Skeletal muscle tissue (tissue), 4 donors: ENCODE measurements around the gene SLC23A2. TPM values are rescaled to one million over a fixed set of nuclear protein-coding genes. Genes with fewer than 3 reads are reported as not detected.
"Not testable (repeated sequence)": the region's sequence is repeated elsewhere in the genome, so short reads cannot be mapped to it uniquely, and the experiment has no call there.

Experiments
- H3K27ac ChIP-seq: one replicate; pipeline ENCODE4 v1.7.0; 2013; ENCODE audit warnings: mild to moderate bottlenecking, low read depth, low read length, inconsistent platforms
- H3K27me3 ChIP-seq, 3 donors: one replicate each; pipeline ENCODE4 v1.7.0; 2013; ENCODE audit warnings: low read length in 3 of 3; ENCODE audit not compliant: control insufficient read depth in 3 of 3, insufficient read depth in 3 of 3
- H3K36me3 ChIP-seq, 3 donors: one replicate each; pipeline ENCODE4 v1.7.0; 2013; ENCODE audit warnings: low read length in 3 of 3; ENCODE audit not compliant: control insufficient read depth in 3 of 3, insufficient read depth in 3 of 3
- H3K4me1 ChIP-seq, 3 donors: one replicate each; pipeline ENCODE4 v1.7.0; 2013; ENCODE audit warnings: low read length in 3 of 3, mild to moderate bottlenecking in 3 of 3; ENCODE audit not compliant: control insufficient read depth in 3 of 3, insufficient read depth in 3 of 3
- H3K4me3 ChIP-seq, 3 donors: one replicate each; pipeline ENCODE4 v1.7.0; 2013; ENCODE audit warnings: low read length in 3 of 3
- H3K9ac ChIP-seq, 3 donors: one replicate each; pipeline ENCODE4 v1.7.0; 2013; ENCODE audit warnings: low read length in 3 of 3, mild to moderate bottlenecking in 3 of 3, moderate library complexity in 2 of 3, low read depth in 1 of 3
- H3K9me3 ChIP-seq, 3 donors: one replicate each; pipeline ENCODE4 v1.7.0; 2013; ENCODE audit warnings: low read length in 3 of 3; ENCODE audit not compliant: control insufficient read depth in 3 of 3
- total RNA-seq: library from RNA; depleted of rRNA; stranded (reverse); fragments of >200 nt; gene quantifications from one replicate; pipeline ENCODE4 v1.2.3, GENCODE V29; 2014
- donor health status: Osteomylitis.

The SLC23A2 gene
- total RNA-seq, 1 donor from 2014 or later = 8.4 TPM

- Histone ChIP-seq H3K4me1 (no peaks in the 10 kb centered on the region), H3K36me3 (no peaks in the 10 kb centered on the region), H3K27ac (no peak overlapping the region), H3K9ac (no peak overlapping the region), H3K9me3 (no peaks in the 10 kb centered on the region), H3K27me3 (no peaks in the 10 kb centered on the region), H3K4me3 (no peak overlapping the region)
These were observed 32.3 kb upstream of the SLC23A2 start for GRCh38 chr20:5033566-5033965.

GRCh38 chr20:5031701-5032100 lies 30.4 kb upstream of the SLC23A2 start:
- H3K4me3 ChIP-seq, H3K9me3 ChIP-seq, H3K9ac ChIP-seq: not testable (repeated sequence)

GRCh38 chr20:5031206-5031557 lies 29.9 kb upstream of the SLC23A2 start:
- Histone ChIP-seq H3K9me3 (no peaks in the 10 kb centered on the region), H3K4me1 (no peaks in the 10 kb centered on the region), H3K27me3 (no peaks in the 10 kb centered on the region), H3K9ac (no peak overlapping the region), H3K4me3 (no peak overlapping the region), H3K36me3 (no peaks in the 10 kb centered on the region), H3K27ac (no peak overlapping the region)

More at GRCh38 chr20:5031701-5032100, 30.4 kb upstream of the SLC23A2 start:
- H3K4me1 ChIP-seq, H3K27me3 ChIP-seq, H3K36me3 ChIP-seq, H3K27ac ChIP-seq: not testable (repeated sequence)

GRCh38 chr20:5030348-5031205 lies 29.3 kb upstream of the SLC23A2 start:
- H3K9me3 ChIP-seq = no peaks in the 10 kb centered on the region
- no peaks in the 10 kb centered on the region for H3K36me3 ChIP-seq
- no peak overlapping the region for H3K9ac ChIP-seq
- no peak overlapping the region for H3K4me3 ChIP-seq
- H3K4me1 ChIP-seq = no peaks in the 10 kb centered on the region
- H3K27ac ChIP-seq = no peak overlapping the region
- no peaks in the 10 kb centered on the region for H3K27me3 ChIP-seq

GRCh38 chr20:5028258-5029059 lies 27.1 kb upstream of the SLC23A2 start:
- H3K4me1 ChIP-seq = not testable (repeated sequence)

GRCh38 chr20:5024982-5025381 lies 23.7 kb upstream of the SLC23A2 start:
- Histone ChIP-seq H3K27ac (no peak overlapping the region), H3K36me3 (no peaks in the 10 kb centered on the region), H3K4me3 (no peak overlapping the region), H3K4me1 (no peaks in the 10 kb centered on the region), H3K27me3 (no peaks in the 10 kb centered on the region), H3K9ac (no peak overlapping the region), H3K9me3 (no peaks in the 10 kb centered on the region)

More at GRCh38 chr20:5028258-5029059, 27.1 kb upstream of the SLC23A2 start:
- not testable (repeated sequence) for H3K9ac ChIP-seq, H3K9me3 ChIP-seq, H3K4me3 ChIP-seq, H3K27me3 ChIP-seq, H3K36me3 ChIP-seq, H3K27ac ChIP-seq

- Histone ChIP-seq H3K36me3 (no peaks in the 10 kb centered on the region), H3K9ac (no peak overlapping the region), H3K4me1 (no peaks in the 10 kb centered on the region), H3K9me3 (no peaks in the 10 kb centered on the region), H3K4me3 (no peak overlapping the region), H3K27ac (no peak overlapping the region), H3K27me3 (no peaks in the 10 kb centered on the region)
These were observed 22.8 kb upstream of the SLC23A2 start for GRCh38 chr20:5024103-5024502.

GRCh38 chr20:5023171-5023570 lies 21.9 kb upstream of the SLC23A2 start:
- H3K36me3 ChIP-seq, H3K27ac ChIP-seq, H3K9ac ChIP-seq, H3K4me3 ChIP-seq, H3K4me1 ChIP-seq, H3K9me3 ChIP-seq, H3K27me3 ChIP-seq: not testable (repeated sequence)

GRCh38 chr20:5020760-5021159 lies 19.4 kb upstream of the SLC23A2 start:
- Histone ChIP-seq H3K27me3 (no peaks in the 10 kb centered on the region), H3K36me3 (no peaks in the 10 kb centered on the region), H3K4me3 (no peak overlapping the region), H3K4me1 (no peaks in the 10 kb centered on the region), H3K9ac (no peak overlapping the region), H3K9me3 (no peaks in the 10 kb centered on the region), H3K27ac (no peak overlapping the region)
